ENCODE measurements around the gene COL23A1. TPM values are rescaled to one million over a fixed set of nuclear protein-coding genes. Genes with fewer than 3 reads are reported as not detected.
A peak's percentile ranks its signal among the peaks of the same experiment; 100 is the strongest.

Gene COL23A1
- total and polyA plus RNA-seq, 2 experiments from 2014 or later, result 4.8 to 8.2 TPM

DNA sequence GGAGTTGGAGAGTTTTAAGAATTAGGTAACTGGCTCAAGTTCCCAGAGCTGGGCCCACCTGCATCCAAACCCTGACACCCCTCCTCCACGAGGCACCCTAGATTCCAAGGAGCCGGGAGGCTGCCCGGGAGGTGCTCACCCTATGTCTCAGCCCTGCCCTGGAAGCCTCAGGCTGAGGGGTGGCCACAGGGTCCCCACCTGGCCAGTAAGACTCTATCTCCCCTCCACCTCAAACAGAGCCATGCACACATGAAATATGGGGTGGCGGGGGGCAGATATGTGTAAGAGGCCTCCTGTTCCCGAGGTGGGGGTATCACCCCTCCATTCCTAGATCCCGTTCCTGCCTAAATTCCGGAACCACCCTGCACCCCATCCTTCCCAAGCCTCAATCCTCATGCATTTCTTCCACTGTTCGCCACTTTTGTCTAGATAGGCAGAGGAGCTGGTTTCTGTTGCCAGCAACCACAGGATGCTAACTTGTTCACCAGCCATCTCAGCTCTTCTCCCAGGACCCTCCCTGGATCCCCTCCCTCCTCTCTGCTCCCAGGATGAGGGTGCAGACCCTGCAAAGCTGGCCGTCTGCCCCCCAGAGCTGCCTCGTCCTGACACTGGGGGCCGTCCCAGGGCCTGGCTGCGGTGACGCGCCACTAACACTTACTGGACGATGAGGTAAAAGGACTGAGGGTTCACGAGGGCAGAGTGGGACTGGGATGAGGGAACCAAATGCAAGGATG lies 44.1 kb downstream of the COL23A1 start (continued):
- TF ChIP-seq, protein P1, sequence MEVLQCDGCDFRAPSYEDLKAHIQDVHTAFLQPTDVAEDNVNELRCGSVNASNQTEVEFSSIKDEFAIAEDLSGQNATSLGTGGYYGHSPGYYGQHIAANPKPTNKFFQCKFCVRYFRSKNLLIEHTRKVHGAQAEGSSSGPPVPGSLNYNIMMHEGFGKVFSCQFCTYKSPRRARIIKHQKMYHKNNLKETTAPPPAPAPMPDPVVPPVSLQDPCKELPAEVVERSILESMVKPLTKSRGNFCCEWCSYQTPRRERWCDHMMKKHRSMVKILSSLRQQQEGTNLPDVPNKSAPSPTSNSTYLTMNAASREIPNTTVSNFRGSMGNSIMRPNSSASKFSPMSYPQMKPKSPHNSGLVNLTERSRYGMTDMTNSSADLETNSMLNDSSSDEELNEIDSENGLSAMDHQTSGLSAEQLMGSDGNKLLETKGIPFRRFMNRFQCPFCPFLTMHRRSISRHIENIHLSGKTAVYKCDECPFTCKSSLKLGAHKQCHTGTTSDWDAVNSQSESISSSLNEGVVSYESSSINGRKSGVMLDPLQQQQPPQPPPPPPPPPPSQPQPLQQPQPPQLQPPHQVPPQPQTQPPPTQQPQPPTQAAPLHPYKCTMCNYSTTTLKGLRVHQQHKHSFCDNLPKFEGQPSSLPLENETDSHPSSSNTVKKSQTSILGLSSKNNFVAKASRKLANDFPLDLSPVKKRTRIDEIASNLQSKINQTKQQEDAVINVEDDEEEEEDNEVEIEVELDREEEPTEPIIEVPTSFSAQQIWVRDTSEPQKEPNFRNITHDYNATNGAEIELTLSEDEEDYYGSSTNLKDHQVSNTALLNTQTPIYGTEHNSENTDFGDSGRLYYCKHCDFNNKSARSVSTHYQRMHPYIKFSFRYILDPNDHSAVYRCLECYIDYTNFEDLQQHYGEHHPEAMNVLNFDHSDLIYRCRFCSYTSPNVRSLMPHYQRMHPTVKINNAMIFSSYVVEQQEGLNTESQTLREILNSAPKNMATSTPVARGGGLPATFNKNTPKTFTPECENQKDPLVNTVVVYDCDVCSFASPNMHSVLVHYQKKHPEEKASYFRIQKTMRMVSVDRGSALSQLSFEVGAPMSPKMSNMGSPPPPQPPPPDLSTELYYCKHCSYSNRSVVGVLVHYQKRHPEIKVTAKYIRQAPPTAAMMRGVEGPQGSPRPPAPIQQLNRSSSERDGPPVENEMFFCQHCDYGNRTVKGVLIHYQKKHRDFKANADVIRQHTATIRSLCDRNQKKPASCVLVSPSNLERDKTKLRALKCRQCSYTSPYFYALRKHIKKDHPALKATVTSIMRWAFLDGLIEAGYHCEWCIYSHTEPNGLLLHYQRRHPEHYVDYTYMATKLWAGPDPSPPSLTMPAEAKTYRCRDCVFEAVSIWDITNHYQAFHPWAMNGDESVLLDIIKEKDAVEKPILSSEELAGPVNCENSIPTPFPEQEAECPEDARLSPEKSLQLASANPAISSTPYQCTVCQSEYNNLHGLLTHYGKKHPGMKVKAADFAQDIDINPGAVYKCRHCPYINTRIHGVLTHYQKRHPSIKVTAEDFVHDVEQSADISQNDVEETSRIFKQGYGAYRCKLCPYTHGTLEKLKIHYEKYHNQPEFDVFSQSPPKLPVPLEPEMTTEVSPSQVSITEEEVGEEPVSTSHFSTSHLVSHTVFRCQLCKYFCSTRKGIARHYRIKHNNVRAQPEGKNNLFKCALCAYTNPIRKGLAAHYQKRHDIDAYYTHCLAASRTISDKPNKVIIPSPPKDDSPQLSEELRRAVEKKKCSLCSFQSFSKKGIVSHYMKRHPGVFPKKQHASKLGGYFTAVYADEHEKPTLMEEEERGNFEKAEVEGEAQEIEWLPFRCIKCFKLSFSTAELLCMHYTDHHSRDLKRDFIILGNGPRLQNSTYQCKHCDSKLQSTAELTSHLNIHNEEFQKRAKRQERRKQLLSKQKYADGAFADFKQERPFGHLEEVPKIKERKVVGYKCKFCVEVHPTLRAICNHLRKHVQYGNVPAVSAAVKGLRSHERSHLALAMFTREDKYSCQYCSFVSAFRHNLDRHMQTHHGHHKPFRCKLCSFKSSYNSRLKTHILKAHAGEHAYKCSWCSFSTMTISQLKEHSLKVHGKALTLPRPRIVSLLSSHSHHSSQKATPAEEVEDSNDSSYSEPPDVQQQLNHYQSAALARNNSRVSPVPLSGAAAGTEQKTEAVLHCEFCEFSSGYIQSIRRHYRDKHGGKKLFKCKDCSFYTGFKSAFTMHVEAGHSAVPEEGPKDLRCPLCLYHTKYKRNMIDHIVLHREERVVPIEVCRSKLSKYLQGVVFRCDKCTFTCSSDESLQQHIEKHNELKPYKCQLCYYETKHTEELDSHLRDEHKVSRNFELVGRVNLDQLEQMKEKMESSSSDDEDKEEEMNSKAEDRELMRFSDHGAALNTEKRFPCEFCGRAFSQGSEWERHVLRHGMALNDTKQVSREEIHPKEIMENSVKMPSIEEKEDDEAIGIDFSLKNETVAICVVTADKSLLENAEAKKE (CRISPR knock-in tag; IDR thresholded peaks at IDR 0.05), result no peak
- TF ChIP-seq ZNF114 (CRISPR knock-in tag; IDR thresholded peaks at IDR 0.05), result no peak
- TF ChIP-seq, protein P2, sequence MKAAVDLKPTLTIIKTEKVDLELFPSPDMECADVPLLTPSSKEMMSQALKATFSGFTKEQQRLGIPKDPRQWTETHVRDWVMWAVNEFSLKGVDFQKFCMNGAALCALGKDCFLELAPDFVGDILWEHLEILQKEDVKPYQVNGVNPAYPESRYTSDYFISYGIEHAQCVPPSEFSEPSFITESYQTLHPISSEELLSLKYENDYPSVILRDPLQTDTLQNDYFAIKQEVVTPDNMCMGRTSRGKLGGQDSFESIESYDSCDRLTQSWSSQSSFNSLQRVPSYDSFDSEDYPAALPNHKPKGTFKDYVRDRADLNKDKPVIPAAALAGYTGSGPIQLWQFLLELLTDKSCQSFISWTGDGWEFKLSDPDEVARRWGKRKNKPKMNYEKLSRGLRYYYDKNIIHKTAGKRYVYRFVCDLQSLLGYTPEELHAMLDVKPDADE (IDR thresholded peaks at IDR 0.05), result no peak

DNA sequence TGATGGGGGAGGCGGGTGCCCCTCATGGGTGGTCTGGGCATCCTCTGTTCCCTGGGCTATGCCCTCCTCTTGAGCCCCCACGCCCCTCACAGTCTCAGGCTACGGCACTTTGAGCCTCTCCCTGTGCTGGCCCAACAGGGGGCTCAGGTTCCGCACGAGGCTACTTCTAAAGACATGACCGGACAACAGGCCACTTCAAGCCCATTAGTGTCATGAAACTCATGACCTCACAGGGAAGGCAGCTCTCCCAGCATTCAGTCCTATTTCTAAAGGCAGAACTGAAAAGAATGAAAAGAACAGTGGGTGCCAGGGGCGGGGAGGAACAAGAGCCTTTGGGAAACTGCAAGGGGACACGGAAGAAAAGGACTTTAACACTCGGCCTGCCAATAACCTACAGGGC lies 45.0 kb downstream of the COL23A1 start:
- Histone ChIP-seq H3K79me2 (replicated peaks; ENCODE audit: insufficient read depth) (peaks cover 4% of the 10 kb centered on the region; the same call in 1 of the 2 replicates), H2AFZ (no peak overlapping the region), H3K4me1 (ENCODE audit: insufficient read depth) (peaks cover 6% of the 10 kb centered on the region), H4K20me1 (replicated peaks; ENCODE audit: insufficient read depth) (no peaks in the 10 kb centered on the region), H3K4me3 (no peak overlapping the region), H3K27ac (ENCODE audit: low read depth) (no peak overlapping the region), H3F3A (replicated peaks; ENCODE audit: low read depth) (no peaks in the 10 kb centered on the region), H3K36me3 (ENCODE audit: insufficient read depth) (no peaks in the 10 kb centered on the region), H3K4me2 (no peak overlapping the region), H3K9me2 (ENCODE audit: insufficient read depth) (no peaks in the 10 kb centered on the region), H3K27me3 (ENCODE audit: insufficient read depth) (no peaks in the 10 kb centered on the region)
- ATAC-seq (peak; percentile 11; the same call in 1 of the 3 replicates), DNase-seq (ENCODE audit: low spot score) (no peak)
- Mint-ChIP-seq H3K4me1 (peaks cover 38% of the 10 kb centered on the region), H3K27ac (peak overlapping the region; percentile 56; the same call in 1 of the 2 replicates), H3K27me3 (ENCODE audit: insufficient read depth, low read depth, poor library complexity) (peaks cover 9% of the 10 kb centered on the region), H3K9me3 (no peaks in the 10 kb centered on the region), H3K4me3 (no peak overlapping the region; the same call in 2 of the 3 replicates), H3K36me3 (ENCODE audit: low read depth) (no peaks in the 10 kb centered on the region)
- no peak for TF ChIP-seq EZH2 (IDR thresholded peaks at IDR 0.05; ENCODE audit: low read depth, unreplicated experiment)
- no peak for TF ChIP-seq JUNB (IDR thresholded peaks at IDR 0.05; ENCODE audit: unreplicated experiment)
- TF ChIP-seq, protein P3, sequence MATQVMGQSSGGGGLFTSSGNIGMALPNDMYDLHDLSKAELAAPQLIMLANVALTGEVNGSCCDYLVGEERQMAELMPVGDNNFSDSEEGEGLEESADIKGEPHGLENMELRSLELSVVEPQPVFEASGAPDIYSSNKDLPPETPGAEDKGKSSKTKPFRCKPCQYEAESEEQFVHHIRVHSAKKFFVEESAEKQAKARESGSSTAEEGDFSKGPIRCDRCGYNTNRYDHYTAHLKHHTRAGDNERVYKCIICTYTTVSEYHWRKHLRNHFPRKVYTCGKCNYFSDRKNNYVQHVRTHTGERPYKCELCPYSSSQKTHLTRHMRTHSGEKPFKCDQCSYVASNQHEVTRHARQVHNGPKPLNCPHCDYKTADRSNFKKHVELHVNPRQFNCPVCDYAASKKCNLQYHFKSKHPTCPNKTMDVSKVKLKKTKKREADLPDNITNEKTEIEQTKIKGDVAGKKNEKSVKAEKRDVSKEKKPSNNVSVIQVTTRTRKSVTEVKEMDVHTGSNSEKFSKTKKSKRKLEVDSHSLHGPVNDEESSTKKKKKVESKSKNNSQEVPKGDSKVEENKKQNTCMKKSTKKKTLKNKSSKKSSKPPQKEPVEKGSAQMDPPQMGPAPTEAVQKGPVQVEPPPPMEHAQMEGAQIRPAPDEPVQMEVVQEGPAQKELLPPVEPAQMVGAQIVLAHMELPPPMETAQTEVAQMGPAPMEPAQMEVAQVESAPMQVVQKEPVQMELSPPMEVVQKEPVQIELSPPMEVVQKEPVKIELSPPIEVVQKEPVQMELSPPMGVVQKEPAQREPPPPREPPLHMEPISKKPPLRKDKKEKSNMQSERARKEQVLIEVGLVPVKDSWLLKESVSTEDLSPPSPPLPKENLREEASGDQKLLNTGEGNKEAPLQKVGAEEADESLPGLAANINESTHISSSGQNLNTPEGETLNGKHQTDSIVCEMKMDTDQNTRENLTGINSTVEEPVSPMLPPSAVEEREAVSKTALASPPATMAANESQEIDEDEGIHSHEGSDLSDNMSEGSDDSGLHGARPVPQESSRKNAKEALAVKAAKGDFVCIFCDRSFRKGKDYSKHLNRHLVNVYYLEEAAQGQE (IDR thresholded peaks at IDR 0.05; ENCODE audit: unreplicated experiment), result no peak
- no peak for TF ChIP-seq ZNF114 (CRISPR knock-in tag; IDR thresholded peaks at IDR 0.05)

Data from GM23338 (cell line).